HTERT RPE-1 (cell line): Measurements from ENCODE around the gene POM121L12.

Experiments
- in situ Hi-C: fragments of 300-500 bp; cut with MboI; formaldehyde crosslinking; loops from 4 replicates; pipeline ENCODE4 v1.14.3; 2020; ENCODE audit warnings: low sequenced_read_pairs

Gene POM121L12

DNA sequence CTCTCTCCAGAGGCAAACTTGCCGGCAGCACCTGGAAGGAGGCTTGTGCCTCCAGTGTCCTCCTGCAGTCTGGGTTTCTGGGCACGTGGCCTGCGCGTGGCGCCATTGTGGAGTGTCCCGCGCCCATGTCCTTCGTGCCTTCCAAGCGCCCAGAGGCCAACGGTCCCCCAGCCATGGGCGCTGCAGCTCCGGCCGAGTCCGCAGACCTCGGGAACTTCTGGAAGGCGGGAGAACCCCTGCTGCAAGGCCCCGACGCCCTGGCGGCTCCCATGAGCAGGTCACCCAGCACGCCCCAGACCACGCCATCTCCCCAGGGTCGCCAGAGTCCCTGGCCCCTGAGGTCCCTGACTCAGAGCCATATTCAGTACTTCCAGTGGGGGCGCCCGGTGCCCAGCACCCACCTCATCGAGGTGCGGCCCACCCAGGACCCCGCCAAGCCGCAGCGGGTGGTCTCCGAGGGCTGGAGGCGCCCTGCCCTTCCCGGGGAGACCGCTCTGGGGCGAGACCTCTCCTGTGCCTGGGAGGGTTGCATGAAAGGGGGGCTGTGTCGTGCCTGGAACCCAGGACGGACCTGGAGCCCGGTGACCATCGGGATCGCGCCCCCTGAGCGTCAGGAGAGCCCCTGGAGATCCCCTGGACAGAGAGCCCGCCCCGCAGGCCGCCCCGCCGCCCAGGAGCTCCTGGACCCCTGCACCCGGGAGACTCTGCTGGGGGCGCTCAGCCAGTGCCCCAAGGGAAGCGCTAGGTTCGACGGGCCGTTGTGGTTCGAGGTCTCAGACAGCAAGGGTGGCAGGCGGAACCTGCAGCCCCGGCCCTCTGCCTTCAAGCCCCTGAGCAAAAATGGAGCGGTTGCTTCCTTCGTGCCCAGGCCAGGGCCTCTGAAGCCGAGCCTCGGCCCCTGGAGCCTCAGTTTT lies at the start of gene POM121L12:
TSS of gene POM121L12 (plus strand) at position 135 of the 914 bp plus-strand sequence. CDS start at position 174, 39 bp downstream.
- in situ Hi-C loops = no loop called here

DNA sequence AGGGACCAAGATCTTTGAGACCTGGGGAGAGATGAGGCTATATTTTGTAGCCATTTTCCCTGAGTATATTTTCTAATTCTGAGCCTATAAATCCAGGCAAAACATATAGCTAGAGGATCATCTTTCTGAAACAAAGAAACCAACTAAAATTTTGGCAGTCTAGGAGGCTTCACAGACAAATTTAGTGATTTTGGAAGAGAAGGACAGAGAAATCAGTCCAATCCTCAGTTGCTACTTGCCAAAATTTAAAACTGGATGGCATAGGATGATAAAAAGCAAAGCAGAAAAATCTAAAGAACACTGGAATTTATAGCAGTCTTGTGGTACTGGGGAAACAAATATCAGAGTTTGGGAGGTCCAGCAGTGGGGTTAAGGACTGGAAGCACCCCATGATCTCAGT lies 43.4 kb upstream of the POM121L12 start:
- in situ Hi-C loops = no loop called here

DNA sequence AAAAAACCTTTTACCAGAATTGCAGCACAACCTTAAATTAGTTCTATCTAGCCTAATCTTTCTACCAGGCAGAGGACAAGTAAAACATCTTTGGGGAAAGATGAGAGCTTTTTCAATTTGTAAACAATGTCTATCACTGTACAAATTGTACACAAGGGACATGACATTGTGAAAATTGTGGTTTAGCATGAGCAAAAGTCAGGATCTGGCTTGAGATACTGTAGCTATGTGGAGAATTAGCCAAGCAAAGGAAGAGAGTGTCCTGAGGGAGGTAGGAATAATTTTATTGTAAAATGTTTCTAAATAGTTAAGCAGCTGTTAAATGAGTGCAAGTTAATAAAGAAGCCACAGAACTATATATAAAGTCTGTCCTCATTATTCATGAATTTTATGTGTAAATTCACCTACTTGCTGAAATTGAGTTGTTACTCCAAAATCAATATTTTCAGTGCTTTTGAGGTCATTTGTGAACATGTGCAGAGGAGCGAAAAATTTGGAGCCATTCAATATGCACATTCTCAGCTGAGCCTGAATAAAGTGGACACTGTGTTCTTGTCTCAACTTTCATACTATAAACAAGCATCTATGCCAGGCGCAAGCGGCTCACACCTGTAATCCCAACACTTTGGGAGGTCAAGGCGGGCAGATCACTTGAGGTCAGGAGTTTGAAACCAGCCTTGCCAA lies 42.8 kb upstream of the POM121L12 start:
- in situ Hi-C loops = no loop called here

DNA sequence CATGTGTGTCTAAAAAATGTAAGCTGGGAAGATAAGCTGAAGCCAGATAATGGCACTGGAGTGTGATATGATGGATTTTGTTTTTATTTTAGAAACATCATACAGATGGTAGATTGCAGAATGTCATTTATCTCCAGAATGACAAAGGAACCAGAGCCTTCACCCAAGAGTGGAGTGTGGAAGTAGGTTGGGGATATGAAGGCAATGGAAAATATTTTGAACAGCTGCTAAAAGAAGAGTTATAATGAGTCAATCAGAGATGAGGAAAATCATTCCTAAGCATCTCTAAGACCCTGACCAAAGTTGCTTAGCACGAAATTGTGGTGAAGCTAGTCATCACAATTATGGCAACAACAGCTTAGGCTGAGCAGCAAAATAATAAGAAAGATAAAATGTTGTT lies 39.8 kb upstream of the POM121L12 start:
- in situ Hi-C loops = no loop called here

DNA sequence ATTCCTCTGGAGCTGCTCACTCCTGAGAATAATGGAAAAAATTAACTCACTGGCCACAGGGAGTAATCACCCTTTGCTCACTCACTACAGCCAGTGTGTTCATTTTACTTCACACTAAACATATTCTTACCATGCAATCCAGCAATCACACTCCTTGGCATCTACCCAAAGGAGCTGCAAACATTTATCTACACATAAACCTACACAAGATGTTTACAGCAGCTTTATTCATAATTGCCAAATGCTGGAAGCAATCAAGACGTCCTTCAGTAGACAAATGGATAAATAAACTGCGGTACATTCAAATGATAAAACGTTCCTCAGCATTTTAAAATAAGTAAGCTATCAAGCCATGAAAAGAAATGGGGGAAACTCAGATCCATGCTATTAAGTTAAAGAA lies 34.2 kb upstream of the POM121L12 start:
- in situ Hi-C loops = no loop called here

DNA sequence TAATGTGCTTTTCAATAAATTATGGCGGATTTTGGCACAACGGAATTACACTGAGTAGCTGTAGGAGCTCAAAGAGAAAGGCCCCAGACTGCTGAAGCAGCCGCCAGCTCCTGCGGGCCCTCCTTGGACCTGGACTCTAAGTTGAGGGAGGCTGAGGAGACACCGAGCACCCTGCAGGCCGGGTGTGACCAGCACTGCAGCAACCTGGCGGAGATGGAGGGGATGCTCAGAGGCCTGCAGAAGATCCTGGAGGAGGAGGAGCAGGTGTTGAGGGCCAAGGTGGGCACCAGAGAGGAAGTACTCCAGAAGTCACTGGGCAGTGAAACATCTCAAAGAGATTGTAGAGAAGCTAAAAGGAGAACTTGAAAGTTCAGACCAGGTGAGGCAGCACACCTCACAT lies 33.0 kb upstream of the POM121L12 start:
- in situ Hi-C loops = no loop called here

DNA sequence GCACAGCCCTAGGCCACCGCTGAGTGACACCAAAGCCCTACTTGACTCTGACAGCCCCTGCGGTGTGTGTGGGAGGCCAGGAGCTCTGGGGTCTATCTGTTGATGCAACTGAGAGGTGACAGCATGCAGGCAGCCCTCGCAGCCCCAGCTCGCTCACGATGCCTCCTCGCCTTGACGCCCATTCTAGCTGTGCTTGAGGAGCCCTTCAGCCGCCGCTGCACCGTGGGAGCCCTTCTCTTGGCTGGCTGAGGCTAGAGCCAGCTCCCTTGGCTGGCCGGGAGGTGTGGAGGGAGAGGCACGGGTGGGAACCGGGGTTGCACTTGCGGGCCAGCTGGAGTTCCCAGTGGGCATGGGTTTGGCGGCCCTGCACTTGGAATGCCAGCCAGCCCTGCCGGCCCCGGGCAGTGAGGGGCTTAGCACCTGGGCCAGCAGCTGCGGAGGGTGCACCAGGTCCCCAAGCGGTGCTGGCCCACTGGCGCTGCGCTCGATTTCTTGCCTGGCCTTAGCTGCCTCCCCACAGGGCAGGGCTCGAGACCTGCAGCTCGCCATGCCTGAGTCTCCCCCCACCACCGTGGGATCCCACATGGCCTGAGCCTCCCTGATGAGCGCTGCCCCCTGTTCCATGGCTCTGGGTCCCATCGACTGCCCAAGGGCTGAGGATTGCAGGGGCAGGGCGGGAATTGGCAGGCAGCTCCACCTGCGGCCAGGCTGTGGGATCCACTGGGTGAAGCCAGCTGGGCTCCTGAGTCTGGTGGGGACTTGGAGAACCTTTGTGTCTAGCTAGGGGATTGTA lies 31.6 kb upstream of the POM121L12 start:
- in situ Hi-C loops = no loop called here

DNA sequence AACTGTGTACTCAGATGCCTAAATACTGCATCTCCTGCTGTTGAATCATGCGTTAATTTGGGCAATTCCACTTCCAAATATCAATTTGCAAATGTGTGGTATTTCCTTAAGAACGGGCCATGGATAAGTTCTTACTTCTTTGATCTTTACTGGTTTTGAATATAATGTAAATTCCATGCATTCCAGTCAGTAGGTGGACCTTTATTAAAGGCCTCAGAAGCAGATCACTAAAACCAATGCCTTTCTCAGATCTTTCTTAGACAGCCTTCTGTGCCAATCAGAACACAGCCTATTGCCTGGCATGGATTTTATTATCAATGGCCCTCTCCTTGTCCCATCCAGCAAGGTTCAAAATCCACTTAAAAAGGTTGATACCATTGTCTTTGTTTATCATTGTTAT lies 21.5 kb upstream of the POM121L12 start:
- in situ Hi-C loops = no loop called here

DNA sequence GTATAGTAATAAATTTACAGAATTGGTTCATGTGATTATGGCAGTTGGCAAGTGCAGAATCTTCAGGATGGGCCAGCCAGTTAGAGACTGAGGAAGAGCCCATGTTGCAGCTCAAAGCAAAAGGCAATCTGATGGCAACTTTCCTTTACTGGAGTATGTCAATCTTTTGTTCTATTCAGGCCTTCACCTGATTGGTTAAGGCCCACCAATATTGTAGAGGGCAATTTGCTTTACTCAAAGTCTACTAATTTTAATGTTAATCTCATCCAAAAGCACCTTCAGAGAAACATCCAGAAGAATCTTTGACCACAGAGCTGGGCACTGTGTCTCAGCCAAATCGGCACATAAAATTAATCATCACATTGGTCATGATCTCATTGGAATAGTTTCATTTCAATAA lies 20.0 kb upstream of the POM121L12 start:
- in situ Hi-C loops = no loop called here

DNA sequence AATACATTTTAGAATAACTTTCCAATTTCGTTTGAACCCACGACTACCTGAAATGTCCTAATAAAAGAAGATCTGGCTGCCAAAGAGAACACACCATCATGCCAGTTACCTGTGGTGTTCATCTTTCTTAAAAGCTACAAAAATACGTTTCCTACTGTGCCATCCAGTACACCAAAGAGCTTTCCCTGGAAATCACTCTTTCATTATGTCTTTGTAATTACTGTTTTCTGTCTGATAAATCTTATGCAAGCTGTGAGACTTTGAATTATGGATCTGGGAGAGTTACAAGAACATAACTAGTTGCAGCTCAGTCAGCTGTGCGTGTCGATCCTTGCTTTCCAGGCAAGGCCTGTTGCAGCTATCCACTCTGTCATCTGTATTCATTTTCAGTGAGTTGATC lies 12.5 kb upstream of the POM121L12 start:
- in situ Hi-C loops = no loop called here

DNA sequence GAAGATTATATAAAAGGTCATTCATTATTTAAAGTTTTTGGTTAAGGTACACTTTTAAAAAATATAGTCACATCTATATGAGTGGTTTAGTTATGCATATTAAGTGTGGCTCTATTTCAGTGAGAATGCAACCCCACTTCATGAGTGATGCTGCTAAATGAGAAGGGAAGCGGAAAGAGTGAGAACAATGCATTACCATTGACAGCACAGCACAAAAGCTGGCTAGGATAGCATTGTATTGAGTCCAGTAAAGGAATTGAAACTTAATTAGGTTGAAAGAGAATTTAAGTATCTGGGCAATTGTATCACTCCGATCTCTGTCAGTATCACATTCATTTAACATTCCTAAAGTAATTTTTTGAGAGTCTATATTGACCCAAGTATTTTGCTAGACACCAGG lies 13.2 kb downstream of the POM121L12 start:
- in situ Hi-C loops = no loop called here

DNA sequence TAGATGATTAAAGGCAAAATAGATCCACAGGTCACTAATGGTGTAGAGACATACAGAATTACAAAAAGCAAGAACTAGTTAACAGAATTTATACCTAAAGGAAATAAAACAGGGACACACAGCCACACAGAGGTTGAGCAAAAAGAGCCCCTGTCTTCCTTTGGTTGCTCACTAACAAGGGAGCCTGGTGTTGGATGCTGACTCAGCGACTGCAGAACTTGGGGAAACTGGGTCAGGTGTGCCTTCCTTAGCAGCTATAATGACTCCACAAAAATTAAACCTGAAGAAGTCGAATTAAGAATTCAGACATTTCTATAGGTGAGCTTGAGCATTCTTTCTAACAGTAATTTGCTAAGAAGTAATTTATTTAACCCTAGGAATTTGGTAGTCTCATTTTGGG lies 15.0 kb downstream of the POM121L12 start:
- in situ Hi-C loops = no loop called here

DNA sequence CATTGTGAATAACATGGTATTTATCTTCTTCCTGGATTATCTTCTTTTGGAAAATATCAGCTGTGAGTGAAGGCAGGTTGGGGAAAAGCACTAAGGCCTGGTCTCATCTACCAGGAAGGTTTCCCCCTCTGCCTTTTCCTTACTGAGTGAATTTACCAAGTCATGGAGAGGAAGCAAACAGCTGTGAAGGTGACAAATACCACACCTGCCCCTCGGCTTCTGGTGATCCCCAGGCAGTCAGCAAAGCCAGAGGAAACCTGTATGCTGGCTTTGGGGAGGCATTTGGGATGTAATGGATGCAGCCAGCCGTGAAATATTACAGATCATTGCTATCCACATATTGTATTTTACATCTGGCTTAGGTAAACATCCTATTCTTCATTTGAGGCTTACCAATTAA lies 24.2 kb downstream of the POM121L12 start:
- in situ Hi-C loops = no loop called here

DNA sequence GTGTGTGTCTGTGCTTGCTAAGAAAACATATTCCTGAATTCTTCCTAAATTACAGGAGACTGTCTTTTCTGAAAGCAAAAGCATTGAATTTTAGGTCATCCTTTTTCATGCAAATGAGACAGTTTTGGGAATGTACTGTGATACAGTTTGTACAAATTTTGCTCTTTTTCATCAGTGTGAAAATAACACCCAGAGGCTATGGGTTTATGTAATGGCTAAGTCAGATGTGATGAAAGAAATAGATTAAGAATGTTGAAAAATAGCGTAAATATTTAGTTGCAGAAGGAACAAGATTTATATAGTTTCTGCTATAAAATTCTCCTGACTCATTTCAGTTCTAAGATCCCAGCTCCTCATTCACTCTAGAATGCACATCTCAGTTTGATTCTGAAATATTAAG lies 24.6 kb downstream of the POM121L12 start:
- in situ Hi-C loops = no loop called here

DNA sequence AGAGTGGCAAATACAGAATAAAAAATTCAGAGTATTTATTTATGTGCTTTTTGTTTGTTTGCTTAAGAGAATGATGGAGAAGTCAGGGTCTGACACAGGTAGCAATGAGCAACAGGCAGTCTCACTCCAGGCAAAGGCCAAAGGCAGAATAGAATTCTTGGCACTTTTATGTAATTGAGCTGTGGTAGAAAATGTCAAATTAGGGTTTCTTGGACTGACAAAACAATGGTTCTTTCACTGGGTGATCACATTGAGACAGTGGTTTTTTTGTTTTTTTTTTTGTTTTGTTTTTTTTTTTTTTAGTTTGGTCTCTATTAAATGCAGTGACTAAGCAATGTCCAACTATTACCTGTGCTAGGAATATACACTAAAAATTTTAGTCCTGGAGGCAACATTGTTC lies 27.4 kb downstream of the POM121L12 start:
- in situ Hi-C loops = no loop called here

DNA sequence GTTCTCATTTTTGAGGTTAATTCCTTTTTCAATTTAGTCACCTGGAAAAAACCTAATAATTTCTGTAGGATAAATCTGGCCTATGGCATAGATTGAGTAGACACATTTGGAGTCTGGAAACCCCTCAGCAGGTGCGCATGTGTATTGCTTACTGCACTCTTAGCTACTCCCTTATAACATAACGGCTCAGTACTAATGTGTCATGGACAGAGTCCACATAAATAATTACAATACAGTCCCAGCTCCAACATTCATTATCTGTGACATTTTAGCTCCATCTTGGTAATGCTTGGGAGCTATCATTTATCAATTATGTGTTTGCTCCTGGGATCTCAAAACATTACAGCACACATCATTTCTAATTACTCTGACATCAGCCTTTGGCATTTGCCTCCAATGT lies 33.2 kb downstream of the POM121L12 start:
- in situ Hi-C loops = no loop called here

DNA sequence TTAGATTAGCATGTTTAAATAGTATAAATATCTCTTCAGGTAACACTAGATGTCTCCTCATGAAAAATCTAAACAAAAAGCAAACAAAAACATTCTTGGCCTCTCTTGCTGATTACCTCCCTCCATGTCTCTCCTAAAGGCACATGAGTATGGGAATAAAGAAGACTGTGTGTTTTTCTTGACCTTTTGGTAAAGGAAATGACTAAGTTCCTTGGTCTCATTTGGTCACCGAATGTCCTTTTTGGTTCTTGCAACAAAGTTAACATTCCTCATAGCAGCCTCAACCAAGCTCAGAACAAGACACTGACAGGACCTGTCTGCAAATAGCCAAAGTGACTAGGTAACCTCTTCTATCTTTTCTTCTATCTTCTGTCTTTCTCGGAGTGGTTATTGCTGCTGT lies 35.5 kb downstream of the POM121L12 start:
- in situ Hi-C loops = no loop called here
